Measurements from ENCODE around the gene CDKAL1.
A peak's percentile ranks its signal among the peaks of the same experiment; 100 is the strongest.

CDKAL1 gene

GRCh38 chr6:21123507-21124436 lies 589.5 kb downstream of the CDKAL1 start:
- H3K36me3 ChIP-seq (ENCODE audit: control insufficient read depth in 4 of 4, insufficient read depth in 4 of 4, low read length in 3 of 4): peaks cover 0 to 2% (median 0%) of the 10 kb centered on the region in 4 experiments
- no peaks in the 10 kb centered on the region for H3K9me3 ChIP-seq (ENCODE audit: control extremely low read depth in 1 of 5, control insufficient read depth in 4 of 5, insufficient read depth in 2 of 5, low read depth in 1 of 5, low read length in 4 of 5)
- no peaks in the 10 kb centered on the region for H3K4me1 ChIP-seq (ENCODE audit: control extremely low read depth in 1 of 4, control insufficient read depth in 4 of 4, insufficient read depth in 4 of 4, low read length in 3 of 4)
- DNase-seq: no peak
- no peaks in the 10 kb centered on the region for H3K27me3 ChIP-seq (replicated peaks in 2 of 5; ENCODE audit: control insufficient read depth in 4 of 5, insufficient read depth in 5 of 5, low read length in 4 of 5)
- no peak overlapping the region for H3K4me3 ChIP-seq (ENCODE audit: control insufficient read depth in 1 of 7, extremely low read depth in 1 of 7, insufficient read depth in 4 of 7, low read depth in 2 of 7, low read length in 6 of 7)
- ChIA-PET CTCF (no interaction called here), POLR2A (no interaction called here)
- WGBS (ENCODE audit: insufficient coverage): 95% methylated on average over 3 of the region's 4 CpGs
- no peak overlapping the region for H3K27ac ChIP-seq (ENCODE audit: insufficient read depth in 1 of 2, low read depth in 1 of 2, low read length in 2 of 2, poor library complexity in 1 of 2, severe bottlenecking in 2 of 2)

DNA sequence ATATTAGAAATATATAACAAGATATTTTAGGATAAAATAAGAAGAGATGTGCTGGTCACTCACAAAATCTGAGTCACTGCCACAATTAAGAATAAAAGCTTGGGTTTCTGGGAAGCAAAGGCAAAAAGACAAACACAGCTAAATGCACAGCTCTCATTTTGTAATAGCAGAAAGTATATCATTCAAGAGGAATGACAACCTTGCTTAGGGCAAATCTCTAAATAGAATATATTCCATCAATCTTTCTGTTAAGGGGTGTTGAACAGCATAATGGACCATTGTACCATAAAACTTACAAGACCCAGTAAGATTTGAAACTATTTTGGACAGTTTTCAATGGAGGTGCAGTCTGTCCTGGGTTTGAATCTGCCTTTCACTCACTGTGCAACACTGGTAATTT lies 594.3 kb downstream of the CDKAL1 start:
- Histone ChIP-seq H3K27me3 (replicated peaks in 2 of 5; ENCODE audit: control insufficient read depth in 4 of 5, insufficient read depth in 5 of 5, low read length in 4 of 5) (no peaks in the 10 kb centered on the region), H3K9me3 (ENCODE audit: control extremely low read depth in 1 of 5, control insufficient read depth in 4 of 5, insufficient read depth in 2 of 5, low read depth in 1 of 5, low read length in 4 of 5) (no peaks in the 10 kb centered on the region), H3K4me1 (ENCODE audit: control extremely low read depth in 1 of 4, control insufficient read depth in 4 of 4, insufficient read depth in 4 of 4, low read length in 3 of 4) (peaks cover 3 to 11% (median 6%) of the 10 kb centered on the region in 4 experiments), H3K4me3 (ENCODE audit: control insufficient read depth in 1 of 7, extremely low read depth in 1 of 7, insufficient read depth in 4 of 7, low read depth in 2 of 7, low read length in 6 of 7) (no peak overlapping the region), H3K27ac (ENCODE audit: insufficient read depth in 1 of 2, low read depth in 1 of 2, low read length in 2 of 2, poor library complexity in 1 of 2, severe bottlenecking in 2 of 2) (no peak overlapping the region), H3K36me3 (ENCODE audit: control insufficient read depth in 4 of 4, insufficient read depth in 4 of 4, low read length in 3 of 4) (peaks cover 0 to 2% (median 0%) of the 10 kb centered on the region in 4 experiments)
- ChIA-PET POLR2A (no interaction called here), CTCF (no interaction called here)
- no peak for DNase-seq

GRCh38 chr6:21131406-21131805 lies 597.1 kb downstream of the CDKAL1 start:
- Histone ChIP-seq H3K36me3 (ENCODE audit: control insufficient read depth in 4 of 4, insufficient read depth in 4 of 4, low read length in 3 of 4) (no peaks in the 10 kb centered on the region), H3K4me1 (ENCODE audit: control extremely low read depth in 1 of 4, control insufficient read depth in 4 of 4, insufficient read depth in 4 of 4, low read length in 3 of 4) (peaks cover 3 to 11% (median 6%) of the 10 kb centered on the region in 4 experiments), H3K27ac (ENCODE audit: insufficient read depth in 1 of 2, low read depth in 1 of 2, low read length in 2 of 2, poor library complexity in 1 of 2, severe bottlenecking in 2 of 2) (no peak overlapping the region), H3K27me3 (replicated peaks in 2 of 5; ENCODE audit: control insufficient read depth in 4 of 5, insufficient read depth in 5 of 5, low read length in 4 of 5) (no peaks in the 10 kb centered on the region), H3K9me3 (ENCODE audit: control extremely low read depth in 1 of 5, control insufficient read depth in 4 of 5, insufficient read depth in 2 of 5, low read depth in 1 of 5, low read length in 4 of 5) (no peaks in the 10 kb centered on the region), H3K4me3 (ENCODE audit: control insufficient read depth in 1 of 7, extremely low read depth in 1 of 7, insufficient read depth in 4 of 7, low read depth in 2 of 7, low read length in 6 of 7) (no peak overlapping the region)
- CTCF ChIA-PET: no interaction called here
- no peak for DNase-seq
- WGBS (ENCODE audit: insufficient coverage): no CpG with 5 or more reads among the region's 3 CpGs
- POLR2A ChIA-PET: no interaction called here

- Histone ChIP-seq H3K4me1 (ENCODE audit: control extremely low read depth in 1 of 4, control insufficient read depth in 4 of 4, insufficient read depth in 4 of 4, low read length in 3 of 4) (peaks cover 3 to 11% (median 6%) of the 10 kb centered on the region in 4 experiments), H3K4me3 (ENCODE audit: control insufficient read depth in 1 of 7, extremely low read depth in 1 of 7, insufficient read depth in 4 of 7, low read depth in 2 of 7, low read length in 6 of 7) (peak overlapping the region in 1 of 7 experiments; percentile 38)
Observed at GRCh38 chr6:21132446-21132845, 598.2 kb downstream of the CDKAL1 start.

GRCh38 chr6:21132856-21133838 lies 598.9 kb downstream of the CDKAL1 start:
- no peaks in the 10 kb centered on the region for H3K27me3 ChIP-seq (replicated peaks in 2 of 5; ENCODE audit: control insufficient read depth in 4 of 5, insufficient read depth in 5 of 5, low read length in 4 of 5)
- H3K4me3 ChIP-seq (ENCODE audit: control insufficient read depth in 1 of 7, extremely low read depth in 1 of 7, insufficient read depth in 4 of 7, low read depth in 2 of 7, low read length in 6 of 7): peak overlapping the region in 1 of 7 experiments; percentile 38
- ChIA-PET POLR2A (no interaction called here), CTCF (interaction anchor here (1.4 kb wide), 1 partner anchor 11 kb away, joined by 3 read pairs; no protein-coding TSS in a partner anchor)
- no peaks in the 10 kb centered on the region for H3K36me3 ChIP-seq (ENCODE audit: control insufficient read depth in 4 of 4, insufficient read depth in 4 of 4, low read length in 3 of 4)
- peaks cover 3 to 11% (median 6%) of the 10 kb centered on the region in 4 experiments for H3K4me1 ChIP-seq (ENCODE audit: control extremely low read depth in 1 of 4, control insufficient read depth in 4 of 4, insufficient read depth in 4 of 4, low read length in 3 of 4)
- no peak overlapping the region for H3K27ac ChIP-seq (ENCODE audit: insufficient read depth in 1 of 2, low read depth in 1 of 2, low read length in 2 of 2, poor library complexity in 1 of 2, severe bottlenecking in 2 of 2)
- peak in 2 of 3 donors; percentile 8 to 22 for DNase-seq
- WGBS (ENCODE audit: insufficient coverage): 56% methylated on average over 2 of the region's 6 CpGs
- H3K9me3 ChIP-seq (ENCODE audit: control extremely low read depth in 1 of 5, control insufficient read depth in 4 of 5, insufficient read depth in 2 of 5, low read depth in 1 of 5, low read length in 4 of 5): no peaks in the 10 kb centered on the region

More at GRCh38 chr6:21132446-21132845, 598.2 kb downstream of the CDKAL1 start:
- Histone ChIP-seq H3K27ac (ENCODE audit: insufficient read depth in 1 of 2, low read depth in 1 of 2, low read length in 2 of 2, poor library complexity in 1 of 2, severe bottlenecking in 2 of 2) (no peak overlapping the region), H3K36me3 (ENCODE audit: control insufficient read depth in 4 of 4, insufficient read depth in 4 of 4, low read length in 3 of 4) (no peaks in the 10 kb centered on the region), H3K9me3 (ENCODE audit: control extremely low read depth in 1 of 5, control insufficient read depth in 4 of 5, insufficient read depth in 2 of 5, low read depth in 1 of 5, low read length in 4 of 5) (no peaks in the 10 kb centered on the region), H3K27me3 (replicated peaks in 2 of 5; ENCODE audit: control insufficient read depth in 4 of 5, insufficient read depth in 5 of 5, low read length in 4 of 5) (no peaks in the 10 kb centered on the region)
- ChIA-PET CTCF (interaction anchor here (1.4 kb wide), 1 partner anchor 11 kb away, joined by 3 read pairs; no protein-coding TSS in a partner anchor), POLR2A (no interaction called here)
- no peak for DNase-seq
- WGBS (ENCODE audit: insufficient coverage): no CpG with 5 or more reads among the region's 1 CpG

GRCh38 chr6:21133901-21134300 lies 599.6 kb downstream of the CDKAL1 start:
- Histone ChIP-seq H3K4me3 (ENCODE audit: control insufficient read depth in 1 of 7, extremely low read depth in 1 of 7, insufficient read depth in 4 of 7, low read depth in 2 of 7, low read length in 6 of 7) (no peak overlapping the region), H3K27me3 (replicated peaks in 2 of 5; ENCODE audit: control insufficient read depth in 4 of 5, insufficient read depth in 5 of 5, low read length in 4 of 5) (no peaks in the 10 kb centered on the region), H3K36me3 (ENCODE audit: control insufficient read depth in 4 of 4, insufficient read depth in 4 of 4, low read length in 3 of 4) (no peaks in the 10 kb centered on the region), H3K27ac (ENCODE audit: insufficient read depth in 1 of 2, low read depth in 1 of 2, low read length in 2 of 2, poor library complexity in 1 of 2, severe bottlenecking in 2 of 2) (no peak overlapping the region), H3K4me1 (ENCODE audit: control extremely low read depth in 1 of 4, control insufficient read depth in 4 of 4, insufficient read depth in 4 of 4, low read length in 3 of 4) (peaks cover 3 to 11% (median 6%) of the 10 kb centered on the region in 4 experiments), H3K9me3 (ENCODE audit: control extremely low read depth in 1 of 5, control insufficient read depth in 4 of 5, insufficient read depth in 2 of 5, low read depth in 1 of 5, low read length in 4 of 5) (no peaks in the 10 kb centered on the region)
- 100% methylated on average over 5 of the region's 6 CpGs for WGBS (ENCODE audit: insufficient coverage)
- DNase-seq: no peak
- ChIA-PET CTCF (no interaction called here), POLR2A (no interaction called here)

Data from common myeloid progenitor, CD34-positive (primary cell).